ENCODE measurements around the gene FER1L5.

The FER1L5 gene

GRCh38 chr2:96751800-96752199 is 109.2 kb downstream of the FER1L5 start:
- DNase-seq (ENCODE audit: low read depth), result no peak

- DNase-seq (ENCODE audit: low read depth), result no peak
Measured at GRCh38 chr2:96753661-96754282, 111.2 kb downstream of the FER1L5 start.

- DNase-seq (ENCODE audit: low read depth), result no peak
Measured at GRCh38 chr2:96754317-96754716, 111.8 kb downstream of the FER1L5 start.

Data from amniotic epithelial cell (primary cell).